T-helper 17 cell (primary cell): ENCODE measurements around the gene ARHGAP35. TPM values are rescaled to one million over a fixed set of nuclear protein-coding genes. Genes with fewer than 3 reads are reported as not detected.
"Not testable (repeated sequence)": the region's sequence is repeated elsewhere in the genome, so short reads cannot be mapped to it uniquely, and the experiment has no call there.

Experiments
- ATAC-seq: fragments of 150-1000 bp; cut with Tn5 transposase; 2 replicates; pipeline ENCODE4 v1.10.0; 2021; ENCODE audit warnings: mild to moderate bottlenecking, moderate library complexity
- DNase-seq, 3 donors: peaks; one replicate each; pipeline versions ENCODE4 v3.0.0 to v3.0.0-alpha.2; 2020 to 2021
- H3K9me3 ChIP-seq: one replicate; pipeline ENCODE4 v1.7.0; 2013; ENCODE audit warnings: low read length, mild to moderate bottlenecking; ENCODE audit not compliant: control insufficient read depth, poor library complexity, severe bottlenecking
- H3K27ac Mint-ChIP-seq: one replicate; pipeline ENCODE4 v1.8.0; 2022; ENCODE audit warnings: mild to moderate bottlenecking, moderate library complexity, mixed read lengths
- H3K27me3 Mint-ChIP-seq: one replicate; pipeline ENCODE4 v1.8.0; 2022; ENCODE audit warnings: mixed read lengths
- H3K36me3 Mint-ChIP-seq: one replicate; pipeline ENCODE4 v1.8.0; 2022; ENCODE audit warnings: low read depth, mixed read lengths
- H3K4me1 Mint-ChIP-seq: one replicate; pipeline ENCODE4 v1.8.0; 2022; ENCODE audit warnings: mild to moderate bottlenecking, mixed read lengths
- H3K4me3 Mint-ChIP-seq: one replicate; pipeline ENCODE4 v1.8.0; 2022; ENCODE audit warnings: mild to moderate bottlenecking, moderate library complexity, mixed read lengths
- total RNA-seq, 4 donors: library from RNA in 2 of 4; stranded (reverse) in 2 of 4; gene quantifications; one replicate each; pipeline ENCODE4 v1.2.3 and lab custom pipeline; 2022 to 2026

ARHGAP35 gene
- total RNA-seq, 2 donors from 2014 or later: 33.6 to 34.0 TPM

DNA sequence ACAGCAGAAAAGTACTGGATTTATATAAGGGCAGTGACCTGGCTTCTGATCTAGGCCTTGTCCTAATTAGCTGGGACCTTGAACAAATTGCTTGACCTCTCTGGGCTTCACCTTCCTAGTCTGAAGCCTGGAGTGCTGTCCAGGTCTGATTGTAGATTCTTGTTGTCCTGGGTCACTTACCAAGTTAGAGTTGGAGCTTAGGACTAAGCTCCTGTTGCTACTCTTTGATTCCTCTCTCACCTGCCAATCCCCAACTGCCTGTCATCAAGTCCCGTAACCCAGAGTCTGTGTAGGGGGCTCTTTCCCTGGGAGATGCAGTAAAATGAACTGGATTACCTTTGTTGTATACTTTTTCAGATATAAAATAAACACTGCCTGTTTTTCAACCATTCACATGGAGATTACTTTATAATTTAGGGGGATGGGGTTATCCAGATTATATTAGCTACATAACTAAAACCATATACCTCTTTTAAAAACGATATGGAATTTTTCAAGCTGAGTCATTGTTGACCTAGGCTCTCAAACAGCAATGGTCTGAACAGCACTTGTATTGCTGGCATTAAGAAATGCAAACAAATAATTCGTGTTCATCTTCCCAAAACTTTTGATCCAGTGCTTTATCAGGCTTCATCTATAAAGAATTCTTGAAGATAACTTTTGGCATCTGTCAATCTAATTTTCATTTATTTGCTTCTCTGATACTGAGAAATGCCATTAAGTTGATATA, 5.8 kb downstream of the ARHGAP35 start:
- H3K27me3 Mint-ChIP-seq: no peaks in the 10 kb centered on the region
- no peak for ATAC-seq
- no peak overlapping the region for H3K4me3 Mint-ChIP-seq
- H3K36me3 Mint-ChIP-seq: peaks cover 2% of the 10 kb centered on the region
- peak overlapping the region; percentile 82 for H3K27ac Mint-ChIP-seq
- no peak for DNase-seq
- H3K4me1 Mint-ChIP-seq: peaks cover 29% of the 10 kb centered on the region
- H3K9me3 ChIP-seq: no peaks in the 10 kb centered on the region

- no peak for ATAC-seq
- H3K4me3 Mint-ChIP-seq: no peak overlapping the region
- no peaks in the 10 kb centered on the region for H3K27me3 Mint-ChIP-seq
- peaks cover 2% of the 10 kb centered on the region for H3K36me3 Mint-ChIP-seq
- no peaks in the 10 kb centered on the region for H3K9me3 ChIP-seq
- DNase-seq: no peak
- peaks cover 29% of the 10 kb centered on the region for H3K4me1 Mint-ChIP-seq
- peak overlapping the region; percentile 82 for H3K27ac Mint-ChIP-seq
These were observed 6.4 kb downstream of the ARHGAP35 start for GRCh38 chr19:46867170-46867569.

GRCh38 chr19:46868025-46868802, 7.4 kb downstream of the ARHGAP35 start:
- H3K27me3 Mint-ChIP-seq: no peaks in the 10 kb centered on the region
- no peak for ATAC-seq
- no peaks in the 10 kb centered on the region for H3K9me3 ChIP-seq
- no peak overlapping the region for H3K4me3 Mint-ChIP-seq
- peaks cover 2% of the 10 kb centered on the region for H3K36me3 Mint-ChIP-seq
- H3K27ac Mint-ChIP-seq: peak overlapping the region; percentile 82
- H3K4me1 Mint-ChIP-seq: peaks cover 29% of the 10 kb centered on the region
- DNase-seq: no peak

DNA sequence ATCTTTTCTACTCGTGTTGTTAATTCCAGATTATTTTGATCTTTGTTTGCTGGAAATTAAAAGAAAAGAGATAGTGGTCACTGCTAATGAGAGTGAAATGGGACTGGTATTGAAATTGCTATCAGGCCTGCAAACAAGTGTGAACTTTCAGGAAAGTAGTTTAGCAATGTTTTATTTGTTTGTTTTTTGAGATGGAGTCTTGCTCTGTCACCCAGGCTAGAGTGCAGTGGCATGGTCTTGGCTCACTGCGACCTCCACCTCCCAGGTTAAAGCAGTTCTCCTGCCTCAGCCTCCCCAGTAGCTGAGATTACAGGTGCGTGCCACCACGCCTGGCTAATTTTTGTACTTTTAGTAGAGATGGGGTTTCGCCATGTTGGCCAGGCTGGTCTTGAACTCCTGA, 10.4 kb downstream of the ARHGAP35 start:
- not testable (repeated sequence) for H3K36me3 Mint-ChIP-seq, DNase-seq, H3K27me3 Mint-ChIP-seq, H3K9me3 ChIP-seq, H3K4me3 Mint-ChIP-seq, ATAC-seq, H3K27ac Mint-ChIP-seq
- H3K4me1 Mint-ChIP-seq: peaks cover 24% of the 10 kb centered on the region

DNA sequence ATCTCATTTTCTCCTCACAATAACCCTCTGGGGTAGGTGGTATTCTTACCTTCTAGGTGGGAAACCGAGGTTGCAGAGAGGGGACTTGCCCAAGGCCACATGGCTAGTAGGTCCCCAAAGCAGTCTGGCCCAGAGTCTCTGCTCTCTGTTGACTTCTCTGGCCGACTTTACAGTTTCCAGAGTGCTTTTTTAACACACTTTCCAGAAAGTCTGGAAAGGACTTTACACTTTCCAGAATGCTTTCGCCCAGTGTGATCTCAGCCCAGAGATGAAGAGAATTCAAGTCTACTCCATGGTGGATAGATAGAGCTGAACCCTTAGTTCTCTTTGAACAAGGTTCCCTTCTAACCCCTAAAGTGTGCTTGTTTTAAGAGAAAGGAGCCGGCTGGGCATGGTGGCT, 12.2 kb downstream of the ARHGAP35 start:
- no peak for ATAC-seq
- no peak for DNase-seq
- no peaks in the 10 kb centered on the region for H3K9me3 ChIP-seq

GRCh38 chr19:46875234-46875633, 14.4 kb downstream of the ARHGAP35 start:
- H3K36me3 Mint-ChIP-seq: no peaks in the 10 kb centered on the region
- H3K27me3 Mint-ChIP-seq: no peaks in the 10 kb centered on the region
- H3K4me1 Mint-ChIP-seq: no peaks in the 10 kb centered on the region
- no peaks in the 10 kb centered on the region for H3K9me3 ChIP-seq
- no peak for ATAC-seq
- no peak overlapping the region for H3K4me3 Mint-ChIP-seq
- H3K27ac Mint-ChIP-seq: no peak overlapping the region
- DNase-seq: no peak

More for the DNA sequence above, 12.2 kb downstream of the ARHGAP35 start:
- H3K4me1 Mint-ChIP-seq: peaks cover 10% of the 10 kb centered on the region
- no peaks in the 10 kb centered on the region for H3K27me3 Mint-ChIP-seq
- H3K4me3 Mint-ChIP-seq: no peak overlapping the region
- H3K36me3 Mint-ChIP-seq: no peaks in the 10 kb centered on the region
- no peak overlapping the region for H3K27ac Mint-ChIP-seq

GRCh38 chr19:46875657-46876056, 14.9 kb downstream of the ARHGAP35 start:
- H3K4me1 Mint-ChIP-seq: no peaks in the 10 kb centered on the region
- H3K27ac Mint-ChIP-seq: no peak overlapping the region
- H3K27me3 Mint-ChIP-seq: no peaks in the 10 kb centered on the region
- ATAC-seq (no peak), DNase-seq (no peak)
- H3K9me3 ChIP-seq: no peaks in the 10 kb centered on the region
- H3K4me3 Mint-ChIP-seq: no peak overlapping the region
- no peaks in the 10 kb centered on the region for H3K36me3 Mint-ChIP-seq

- no peak for DNase-seq
- H3K4me3 Mint-ChIP-seq: no peak overlapping the region
- peaks cover 7% of the 10 kb centered on the region for H3K4me1 Mint-ChIP-seq
- no peaks in the 10 kb centered on the region for H3K9me3 ChIP-seq
- ATAC-seq: no peak
- no peaks in the 10 kb centered on the region for H3K27me3 Mint-ChIP-seq
- no peaks in the 10 kb centered on the region for H3K36me3 Mint-ChIP-seq
- H3K27ac Mint-ChIP-seq: no peak overlapping the region
These were observed 18.0 kb downstream of the ARHGAP35 start for GRCh38 chr19:46878613-46879375.

DNA sequence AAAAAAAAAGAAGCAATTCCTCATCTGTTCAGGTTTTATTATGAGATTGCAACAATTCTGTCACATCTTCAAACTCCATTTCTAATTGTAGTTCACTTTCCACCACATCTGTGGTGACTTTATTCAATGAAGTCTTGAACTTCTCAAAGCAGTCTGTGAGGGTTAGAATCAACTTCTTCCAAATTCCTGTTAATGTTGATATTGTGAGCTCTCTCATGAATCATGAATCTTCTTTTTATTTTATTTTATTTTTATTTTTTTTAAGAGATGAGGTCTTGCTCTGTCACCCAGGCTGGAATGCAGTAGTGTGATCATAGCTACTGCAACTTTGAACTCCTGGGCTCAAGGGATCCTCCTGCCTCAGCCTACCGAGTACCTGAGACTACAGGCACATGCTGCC, 19.6 kb downstream of the ARHGAP35 start:
- peaks cover 7% of the 10 kb centered on the region for H3K4me1 Mint-ChIP-seq
- no peak for ATAC-seq
- H3K9me3 ChIP-seq: no peaks in the 10 kb centered on the region

GRCh38 chr19:46881092-46881491, 20.3 kb downstream of the ARHGAP35 start:
- Mint-ChIP-seq H3K27ac (no peak overlapping the region), H3K4me1 (peaks cover 9% of the 10 kb centered on the region), H3K27me3 (no peaks in the 10 kb centered on the region), H3K36me3 (no peaks in the 10 kb centered on the region), H3K4me3 (no peak overlapping the region)
- no peak for DNase-seq
- no peaks in the 10 kb centered on the region for H3K9me3 ChIP-seq
- ATAC-seq: no peak

More for the DNA sequence above, 19.6 kb downstream of the ARHGAP35 start:
- H3K4me3 Mint-ChIP-seq: no peak overlapping the region
- no peaks in the 10 kb centered on the region for H3K27me3 Mint-ChIP-seq
- no peak for DNase-seq
- H3K36me3 Mint-ChIP-seq: no peaks in the 10 kb centered on the region
- no peak overlapping the region for H3K27ac Mint-ChIP-seq

GRCh38 chr19:46882034-46882433, 21.2 kb downstream of the ARHGAP35 start:
- Mint-ChIP-seq H3K27me3 (no peaks in the 10 kb centered on the region), H3K4me3 (no peak overlapping the region), H3K4me1 (peaks cover 17% of the 10 kb centered on the region), H3K27ac (no peak overlapping the region), H3K36me3 (no peaks in the 10 kb centered on the region)
- H3K9me3 ChIP-seq: no peaks in the 10 kb centered on the region
- ATAC-seq (no peak), DNase-seq (no peak)

DNA sequence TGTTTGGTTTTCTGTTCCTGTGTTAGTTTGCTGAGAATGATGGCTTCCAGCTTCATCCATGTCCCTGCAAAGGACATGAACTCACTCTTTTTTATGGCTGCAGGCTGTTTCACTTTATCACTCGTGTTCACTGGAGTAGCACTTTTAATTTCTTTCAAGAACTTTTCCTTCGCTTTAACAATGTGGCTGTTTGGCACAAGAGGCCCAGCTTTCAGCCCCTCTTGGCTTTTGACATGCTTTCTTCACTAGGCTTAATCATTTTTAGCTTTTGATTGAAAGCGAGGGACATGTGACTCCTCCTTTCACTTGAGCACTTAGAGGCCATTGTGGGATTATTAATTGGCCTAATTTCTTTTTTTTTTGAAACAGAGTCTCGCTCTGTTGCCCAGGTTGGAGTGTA, 22.0 kb downstream of the ARHGAP35 start:
- not testable (repeated sequence) for ATAC-seq, H3K27me3 Mint-ChIP-seq
- peaks cover 21% of the 10 kb centered on the region for H3K4me1 Mint-ChIP-seq

GRCh38 chr19:46885411-46885810, 24.6 kb downstream of the ARHGAP35 start:
- ATAC-seq: no peak
- no peaks in the 10 kb centered on the region for H3K36me3 Mint-ChIP-seq
- no peaks in the 10 kb centered on the region for H3K9me3 ChIP-seq
- H3K4me3 Mint-ChIP-seq: no peak overlapping the region
- H3K4me1 Mint-ChIP-seq: peaks cover 26% of the 10 kb centered on the region
- H3K27me3 Mint-ChIP-seq: no peaks in the 10 kb centered on the region
- no peak for DNase-seq
- no peak overlapping the region for H3K27ac Mint-ChIP-seq

More for the DNA sequence above, 22.0 kb downstream of the ARHGAP35 start:
- DNase-seq, H3K4me3 Mint-ChIP-seq, H3K27ac Mint-ChIP-seq, H3K9me3 ChIP-seq, H3K36me3 Mint-ChIP-seq: not testable (repeated sequence)
